Astrocyte of the cerebellum (primary cell): Measurements from ENCODE around the gene OR1D5.
A peak's percentile ranks its signal among the peaks of the same experiment; 100 is the strongest.

Experiments used
- DNase-seq: peaks from one replicate; pipeline ENCODE4 v3.0.0-alpha.2; 2011; ENCODE audit warnings: low read depth
- H3K4me3 ChIP-seq: 2 replicates; pipeline ENCODE4 v1.5.1; 2011; ENCODE audit warnings: mild to moderate bottlenecking, low read depth, low read length, moderate library complexity
- in situ Hi-C: cut with HindIII; loops from 2 replicates; pipeline ENCODE4 v1.10.0; 2017; ENCODE audit warnings: low sequenced_read_pairs
- TF ChIP-seq, protein P1 (sequence below): IDR thresholded peaks from 2 replicates; pipeline ENCODE4 v1.5.1; 2012; ENCODE audit warnings: low read length, low read depth, moderate library complexity, mild to moderate bottlenecking; ENCODE audit errors: missing control alignments

Gene OR1D5

DNA sequence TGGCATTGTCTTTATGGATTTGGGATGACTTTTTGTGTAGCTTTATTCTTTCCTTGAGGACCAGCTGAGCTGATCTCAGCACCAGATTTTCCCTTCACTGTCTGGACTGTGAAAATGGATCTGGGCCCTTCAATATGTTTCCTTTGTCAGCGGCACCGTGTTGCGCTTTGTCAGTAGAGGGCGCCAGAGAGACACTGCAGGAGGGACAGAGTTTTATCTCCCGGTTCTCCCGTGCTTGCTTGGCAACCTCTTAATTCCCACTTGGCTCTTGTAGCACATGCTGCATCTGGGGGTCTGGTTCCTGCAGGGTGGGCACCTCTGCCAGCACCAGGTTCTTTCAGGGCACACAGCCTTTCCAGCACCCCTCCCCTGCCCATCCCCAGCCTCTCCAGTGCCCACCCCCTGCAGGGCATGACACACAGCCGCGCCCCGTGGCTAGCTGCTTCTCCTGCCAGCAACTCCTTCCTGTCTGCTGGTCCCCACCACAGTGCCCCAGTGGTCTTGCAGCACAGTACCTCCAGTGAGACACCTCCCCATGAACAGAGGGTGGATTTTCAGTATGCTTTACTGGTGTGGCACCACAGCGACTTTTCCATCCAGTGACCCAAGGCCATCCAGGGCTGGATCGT lies 19.6 kb downstream of the OR1D5 start:
- TF ChIP-seq, protein P1, sequence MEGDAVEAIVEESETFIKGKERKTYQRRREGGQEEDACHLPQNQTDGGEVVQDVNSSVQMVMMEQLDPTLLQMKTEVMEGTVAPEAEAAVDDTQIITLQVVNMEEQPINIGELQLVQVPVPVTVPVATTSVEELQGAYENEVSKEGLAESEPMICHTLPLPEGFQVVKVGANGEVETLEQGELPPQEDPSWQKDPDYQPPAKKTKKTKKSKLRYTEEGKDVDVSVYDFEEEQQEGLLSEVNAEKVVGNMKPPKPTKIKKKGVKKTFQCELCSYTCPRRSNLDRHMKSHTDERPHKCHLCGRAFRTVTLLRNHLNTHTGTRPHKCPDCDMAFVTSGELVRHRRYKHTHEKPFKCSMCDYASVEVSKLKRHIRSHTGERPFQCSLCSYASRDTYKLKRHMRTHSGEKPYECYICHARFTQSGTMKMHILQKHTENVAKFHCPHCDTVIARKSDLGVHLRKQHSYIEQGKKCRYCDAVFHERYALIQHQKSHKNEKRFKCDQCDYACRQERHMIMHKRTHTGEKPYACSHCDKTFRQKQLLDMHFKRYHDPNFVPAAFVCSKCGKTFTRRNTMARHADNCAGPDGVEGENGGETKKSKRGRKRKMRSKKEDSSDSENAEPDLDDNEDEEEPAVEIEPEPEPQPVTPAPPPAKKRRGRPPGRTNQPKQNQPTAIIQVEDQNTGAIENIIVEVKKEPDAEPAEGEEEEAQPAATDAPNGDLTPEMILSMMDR: peak; percentile 6
- DNase-seq: no peak
- in situ Hi-C loops: no loop called here
- no peak overlapping the region for H3K4me3 ChIP-seq

DNA sequence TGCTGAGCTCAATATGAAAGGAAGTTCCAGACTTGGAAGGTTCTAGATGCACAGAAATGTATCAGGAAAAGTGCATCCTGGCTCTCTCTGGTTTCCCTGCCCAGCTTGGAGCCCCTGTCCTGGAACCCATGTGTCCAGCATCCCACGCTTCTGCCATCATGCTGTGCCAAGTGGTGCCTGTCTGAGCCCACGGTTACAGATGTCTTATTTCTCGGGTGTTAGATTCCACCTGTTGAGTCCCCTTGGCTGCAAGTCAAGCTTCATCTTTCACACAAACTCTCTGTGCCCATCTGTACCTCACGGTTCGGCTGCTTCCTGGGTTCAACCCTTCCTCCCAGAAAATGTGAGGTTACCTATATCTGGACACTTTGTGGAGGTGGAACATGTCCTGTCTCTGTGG lies 22.5 kb downstream of the OR1D5 start:
- TF ChIP-seq, protein P1: no peak
- no peak for DNase-seq

DNA sequence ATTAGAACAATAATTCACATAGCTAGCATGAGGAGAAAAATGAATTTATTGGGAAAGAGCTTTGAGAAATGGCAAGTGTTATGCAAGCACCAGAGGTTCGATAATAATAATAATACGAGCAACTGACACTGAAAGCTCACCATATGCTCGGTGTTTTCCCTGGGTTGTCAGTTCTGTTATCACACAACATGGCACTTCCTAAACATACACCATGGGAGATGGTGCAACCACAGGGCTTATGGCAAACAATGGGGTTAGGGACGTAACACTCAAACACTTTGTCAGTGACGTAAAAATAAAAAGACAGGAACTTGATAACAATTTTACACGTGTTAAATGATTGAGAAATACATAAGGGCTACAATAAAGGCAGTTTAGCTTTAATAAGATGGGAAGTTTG lies 23.7 kb downstream of the OR1D5 start:
- in situ Hi-C loops: no loop called here
- no peak overlapping the region for H3K4me3 ChIP-seq
- TF ChIP-seq, protein P1: no peak
- DNase-seq: no peak

More for the DNA sequence above, 22.5 kb downstream of the OR1D5 start:
- H3K4me3 ChIP-seq: no peak overlapping the region
- in situ Hi-C loops: no loop called here

DNA sequence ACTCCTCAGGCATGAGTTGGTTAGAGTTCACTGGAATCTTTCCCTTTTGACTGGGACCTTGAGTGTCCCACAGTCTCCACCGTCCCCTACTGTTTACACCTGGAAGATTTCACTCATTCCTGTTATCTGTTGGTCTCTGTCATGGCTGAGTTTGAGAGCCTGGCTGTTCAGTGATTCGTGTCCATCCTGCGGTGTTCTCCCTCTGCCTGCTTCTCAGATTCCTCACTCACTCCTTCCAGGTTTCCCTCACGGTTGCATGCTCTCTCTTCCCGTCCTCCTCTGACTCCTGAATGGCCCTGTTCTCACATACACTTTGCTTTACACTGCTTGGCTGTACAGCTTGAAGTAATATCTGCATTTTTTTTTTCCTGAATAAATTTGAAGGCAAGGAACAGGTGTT lies 24.5 kb downstream of the OR1D5 start:
- no peak for DNase-seq
- H3K4me3 ChIP-seq: no peak overlapping the region
- in situ Hi-C loops: no loop called here
- TF ChIP-seq, protein P1: no peak

DNA sequence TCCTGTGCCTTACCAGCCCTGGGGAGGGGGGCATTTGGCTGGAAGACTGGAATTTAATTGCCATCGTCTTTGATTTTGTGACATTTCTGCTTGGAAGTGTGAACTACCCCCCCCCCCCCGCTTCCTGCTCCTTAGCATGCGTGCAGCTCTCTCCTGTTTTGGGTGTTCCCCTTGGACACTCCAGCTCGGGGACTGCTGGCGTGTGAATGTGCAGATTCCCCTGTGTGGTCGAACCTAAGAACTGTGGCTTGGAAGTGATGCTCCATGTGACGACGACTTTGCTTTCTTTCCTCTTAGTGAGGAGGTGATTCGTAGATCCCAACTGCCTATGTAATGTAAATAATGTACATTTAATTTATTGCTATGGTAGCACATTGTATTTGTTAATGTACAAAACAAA lies 26.1 kb downstream of the OR1D5 start:
- no peak for DNase-seq
- TF ChIP-seq, protein P1: no peak
- no peak overlapping the region for H3K4me3 ChIP-seq
- in situ Hi-C loops: no loop called here

DNA sequence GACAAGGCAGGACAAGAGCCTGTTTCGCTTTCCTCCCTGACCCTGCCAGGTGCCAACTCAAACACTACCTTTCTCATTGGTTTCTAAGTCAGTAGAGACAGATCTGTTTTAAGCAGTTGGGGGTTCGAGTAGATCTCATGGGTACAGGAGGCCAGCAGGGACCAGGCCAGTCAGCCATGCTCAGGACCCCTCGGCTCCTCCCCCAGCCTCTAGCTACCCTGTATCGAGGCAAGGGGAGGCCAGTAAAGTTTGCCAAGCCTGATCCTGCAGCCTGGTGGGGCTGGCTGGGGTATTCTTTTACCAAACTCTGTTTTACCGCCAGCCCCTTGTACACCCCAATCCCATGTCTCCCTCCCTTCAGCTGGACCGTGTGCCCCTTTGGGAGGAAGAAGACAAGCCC lies 26.6 kb downstream of the OR1D5 start:
- in situ Hi-C loops: no loop called here
- TF ChIP-seq, protein P1: no peak
- H3K4me3 ChIP-seq: no peak overlapping the region
- DNase-seq: no peak

DNA sequence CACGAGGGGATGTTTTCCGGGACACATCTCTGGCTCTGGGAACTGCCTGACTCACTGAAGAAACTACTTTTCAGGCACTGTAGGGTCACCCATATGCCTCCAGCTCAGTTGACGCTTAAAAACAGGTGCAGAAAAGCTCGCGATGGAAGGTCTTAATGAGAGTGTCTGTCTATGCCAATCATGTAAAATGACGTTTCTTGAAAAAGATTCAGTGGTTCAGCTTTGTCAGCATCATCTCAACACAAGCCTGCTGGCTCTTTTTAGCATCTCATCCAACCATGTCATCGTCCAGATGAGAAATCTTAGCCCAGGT lies 27.5 kb downstream of the OR1D5 start:
- TF ChIP-seq, protein P1: no peak
- in situ Hi-C loops: no loop called here
- DNase-seq: no peak
- H3K4me3 ChIP-seq: no peak overlapping the region
